RKO (cell line): ENCODE data around the gene PCDHGC3.

Experiments
- DNase-seq: peaks from one replicate; pipeline ENCODE4 v3.0.0-alpha.2; 2016; ENCODE audit warnings: low spot score

Gene PCDHGC3

GRCh38 chr5:141485321-141486055 lies 9.7 kb downstream of the PCDHGC3 start:
- no peak for DNase-seq

GRCh38 chr5:141486091-141486490 lies 10.3 kb downstream of the PCDHGC3 start:
- DNase-seq = no peak

- DNase-seq = no peak
Observed at GRCh38 chr5:141487131-141487530, 11.4 kb downstream of the PCDHGC3 start.

- peak; percentile 82 for DNase-seq
Observed at GRCh38 chr5:141488591-141489561, 13.1 kb downstream of the PCDHGC3 start, which contains the start of gene PCDHGC5. TSS of gene PCDHGC5 (plus strand) at chr5:141489081. CDS start at chr5:141489241, 160 bp downstream.

- DNase-seq = no peak
Observed at GRCh38 chr5:141489841-141490240, 14.1 kb downstream of the PCDHGC3 start.

GRCh38 chr5:141490271-141490670 lies 14.5 kb downstream of the PCDHGC3 start:
- no peak for DNase-seq

- no peak for DNase-seq
Observed at GRCh38 chr5:141490771-141491170, 15.0 kb downstream of the PCDHGC3 start.

GRCh38 chr5:141491323-141492167 lies 15.8 kb downstream of the PCDHGC3 start:
- no peak for DNase-seq

GRCh38 chr5:141492168-141492885 lies 16.6 kb downstream of the PCDHGC3 start:
- DNase-seq = no peak

- no peak for DNase-seq
Observed at GRCh38 chr5:141493500-141494422, 18.0 kb downstream of the PCDHGC3 start.

GRCh38 chr5:141494761-141495452 lies 19.1 kb downstream of the PCDHGC3 start:
- no peak for DNase-seq

- DNase-seq = no peak
Observed at GRCh38 chr5:141495453-141495811, 19.7 kb downstream of the PCDHGC3 start.

GRCh38 chr5:141496038-141496437 lies 20.3 kb downstream of the PCDHGC3 start:
- DNase-seq = no peak

GRCh38 chr5:141501761-141502160 lies 26.0 kb downstream of the PCDHGC3 start:
- DNase-seq = no peak

- DNase-seq = no peak
Observed at GRCh38 chr5:141503681-141504080, 27.9 kb downstream of the PCDHGC3 start.

- DNase-seq = no peak
Observed at GRCh38 chr5:141504216-141504615, 28.4 kb downstream of the PCDHGC3 start.

GRCh38 chr5:141506381-141507155 lies 30.8 kb downstream of the PCDHGC3 start:
- DNase-seq = no peak

- no peak for DNase-seq
Observed at GRCh38 chr5:141507387-141508091, 31.8 kb downstream of the PCDHGC3 start.
